Measurements from ENCODE around the gene TSPAN3.
A peak's percentile ranks its signal among the peaks of the same experiment; 100 is the strongest.

The TSPAN3 gene

DNA sequence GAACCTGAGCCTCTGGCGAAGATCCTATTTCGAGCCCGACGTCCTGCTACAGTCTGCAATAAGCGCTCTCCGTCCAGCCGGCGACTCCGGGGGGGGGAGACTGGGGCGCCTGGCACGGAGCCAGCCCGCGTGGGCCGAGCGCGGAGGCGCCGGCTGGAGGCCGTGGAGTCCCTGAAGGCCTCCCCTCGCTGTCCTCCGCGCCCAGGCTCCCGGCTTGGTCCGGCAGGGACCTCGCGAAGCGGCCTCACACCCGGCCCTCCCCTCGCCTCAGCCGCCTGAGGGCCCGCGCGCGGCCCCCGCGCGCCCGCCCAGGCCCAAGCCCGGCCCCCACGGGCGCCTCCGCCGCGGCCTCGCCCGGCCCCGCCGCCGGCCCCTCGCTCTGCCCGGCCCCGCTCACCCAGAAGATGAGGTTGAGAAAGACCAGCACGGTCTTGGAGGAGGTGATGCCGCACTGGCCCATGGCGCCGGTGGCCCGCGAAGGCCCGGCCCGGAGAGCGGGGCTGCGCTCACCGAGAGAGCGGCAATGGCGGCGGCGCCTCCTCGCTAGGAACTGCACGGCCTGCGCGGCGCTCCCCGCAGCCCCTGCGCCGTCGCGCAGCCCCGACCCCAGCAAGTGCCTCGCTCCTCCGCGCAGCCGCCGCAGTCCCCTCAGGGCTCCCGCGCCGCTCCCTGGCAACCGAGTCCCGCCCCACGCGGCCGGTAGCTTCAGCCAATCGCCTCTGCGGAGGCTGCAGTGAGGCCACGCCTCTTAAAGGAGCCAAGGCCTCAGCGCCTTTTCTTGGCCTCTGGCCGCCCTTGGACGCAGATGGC, at the start of gene TSPAN3:
Gene TSPAN3, minus strand, starts transcription at position 615 of the 810 bp plus-strand sequence. Its CDS starts 155 bp downstream, at position 460.
- peak; percentile 94 for DNase-seq

DNA sequence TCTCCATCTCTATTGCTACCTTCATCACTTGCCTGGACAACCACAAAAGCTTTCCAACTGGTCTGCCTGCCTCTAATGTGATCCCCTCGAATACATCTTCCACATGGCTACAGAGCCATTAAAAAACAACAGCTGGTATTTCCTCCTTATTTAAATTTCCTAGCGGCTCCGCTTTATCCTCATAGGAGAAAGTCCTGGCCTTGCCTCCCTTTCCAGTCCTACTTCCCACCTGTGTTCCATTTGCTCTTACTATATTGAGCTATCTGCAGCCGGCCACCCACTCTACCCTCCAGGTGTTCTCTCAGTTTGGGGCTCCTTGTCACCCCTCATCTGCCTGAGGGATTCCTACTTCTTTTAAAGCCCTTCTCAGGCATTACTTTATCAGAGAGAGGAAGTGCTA, 49.7 kb upstream of the TSPAN3 start:
- no peak for DNase-seq

- DNase-seq: no peak
Measured at GRCh38 chr15:77119446-77119845, 48.5 kb upstream of the TSPAN3 start.

DNA sequence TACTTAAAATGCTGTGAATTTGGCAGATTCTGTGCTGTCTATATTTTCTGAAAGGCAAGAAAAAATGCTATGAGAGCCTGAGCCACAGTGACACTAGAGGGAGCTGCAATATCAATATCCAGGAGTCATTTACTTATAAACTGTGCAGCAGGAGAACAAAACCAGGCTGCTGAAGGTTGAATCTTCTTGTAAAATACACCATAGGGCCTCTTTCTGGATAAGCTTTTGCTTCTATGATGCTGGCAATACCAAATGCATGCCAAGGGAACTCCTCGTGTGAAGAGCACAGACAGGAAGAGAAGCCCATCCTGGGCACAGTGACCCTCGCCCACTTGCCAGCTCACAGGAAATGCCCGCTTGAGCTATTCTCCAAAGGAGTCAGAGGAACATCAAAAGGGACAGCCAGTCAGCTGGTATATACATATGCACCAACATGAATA, 48.0 kb upstream of the TSPAN3 start:
- DNase-seq: no peak

DNA sequence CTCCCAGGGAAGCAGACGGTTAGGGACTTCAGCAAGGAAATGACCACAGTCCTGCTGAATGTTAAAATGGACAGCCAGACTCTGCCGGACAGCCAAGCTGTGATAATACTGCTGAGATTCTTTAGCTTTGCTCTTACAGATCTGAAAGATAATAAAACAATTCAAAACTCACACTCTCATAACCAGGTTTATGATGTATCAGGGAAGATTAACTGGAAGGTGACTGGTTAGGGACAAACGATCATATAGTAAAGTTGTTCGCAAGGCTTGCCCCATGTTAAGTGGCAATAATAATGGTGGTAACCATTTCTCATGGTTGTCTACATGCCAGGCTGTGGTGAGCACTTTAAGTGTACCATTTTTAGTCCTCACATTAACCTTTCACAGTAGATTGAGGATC, 44.3 kb upstream of the TSPAN3 start:
- DNase-seq: no peak

GRCh38 chr15:77112838-77113504, 42.1 kb upstream of the TSPAN3 start:
- no peak for DNase-seq

DNA sequence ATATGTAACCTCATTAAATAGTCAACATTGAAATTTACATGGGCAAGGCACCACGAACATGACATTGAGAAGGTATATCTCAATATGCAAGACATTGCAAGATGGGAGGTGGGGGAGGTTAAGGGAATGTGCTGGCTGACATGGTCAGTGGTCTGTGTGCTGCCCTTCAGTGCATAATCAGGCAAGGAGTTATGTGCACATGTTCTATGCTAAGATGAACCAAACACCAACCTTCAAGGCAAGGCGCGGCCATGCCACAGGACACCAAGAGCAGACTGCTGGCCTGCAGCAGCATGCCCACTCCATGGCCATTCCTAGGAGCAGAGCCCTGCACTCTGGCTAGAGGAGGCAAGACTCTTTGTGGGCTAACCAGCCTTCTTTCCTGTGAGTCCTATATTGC, 40.9 kb upstream of the TSPAN3 start:
- DNase-seq: no peak

- peak; percentile 32 for DNase-seq
Measured at GRCh38 chr15:77107531-77108355, 36.8 kb upstream of the TSPAN3 start.

DNA sequence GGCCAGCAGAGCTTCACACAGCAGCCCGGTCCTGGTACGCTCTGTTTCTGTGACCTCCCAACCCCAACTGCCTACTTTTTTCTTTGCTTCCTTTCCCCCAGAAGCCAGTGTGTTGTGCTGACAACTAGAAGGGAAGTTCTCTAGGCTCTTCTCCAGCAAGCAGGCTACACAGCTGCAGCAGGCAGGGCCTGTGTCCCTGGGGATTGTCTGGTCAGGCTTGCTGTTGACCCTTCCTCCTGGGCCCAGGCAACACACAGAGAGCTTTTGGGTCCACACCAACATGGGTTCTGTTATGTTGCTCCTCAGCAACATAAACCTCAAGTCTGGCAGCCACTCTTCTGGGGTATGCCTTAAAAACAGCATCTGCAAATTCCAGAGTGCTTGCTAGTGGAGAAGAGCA, 36.2 kb upstream of the TSPAN3 start:
- DNase-seq: no peak

DNA sequence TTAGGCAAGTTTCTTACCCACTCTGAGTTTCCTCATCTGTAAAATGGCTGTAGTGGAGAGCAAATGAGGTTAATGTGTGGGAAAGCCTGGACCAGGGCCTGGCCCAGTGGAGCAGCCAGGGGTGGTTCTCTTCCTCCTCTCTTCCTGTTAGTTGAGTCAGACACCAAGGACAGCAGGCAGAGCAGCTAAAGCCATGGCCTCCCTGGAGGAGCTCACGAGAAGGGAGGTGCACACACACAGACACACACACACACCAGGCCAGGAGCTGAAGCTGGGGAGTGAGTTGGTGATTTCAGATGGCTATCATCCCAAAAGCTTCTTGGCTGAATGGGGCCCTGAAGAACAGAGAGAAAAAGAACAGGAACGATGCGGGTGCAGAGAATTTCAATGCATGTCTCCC, 33.2 kb upstream of the TSPAN3 start:
- no peak for DNase-seq

GRCh38 chr15:77099741-77100463, 29.0 kb upstream of the TSPAN3 start:
- no peak for DNase-seq

GRCh38 chr15:77098572-77098971, 27.7 kb upstream of the TSPAN3 start:
- DNase-seq: no peak

DNA sequence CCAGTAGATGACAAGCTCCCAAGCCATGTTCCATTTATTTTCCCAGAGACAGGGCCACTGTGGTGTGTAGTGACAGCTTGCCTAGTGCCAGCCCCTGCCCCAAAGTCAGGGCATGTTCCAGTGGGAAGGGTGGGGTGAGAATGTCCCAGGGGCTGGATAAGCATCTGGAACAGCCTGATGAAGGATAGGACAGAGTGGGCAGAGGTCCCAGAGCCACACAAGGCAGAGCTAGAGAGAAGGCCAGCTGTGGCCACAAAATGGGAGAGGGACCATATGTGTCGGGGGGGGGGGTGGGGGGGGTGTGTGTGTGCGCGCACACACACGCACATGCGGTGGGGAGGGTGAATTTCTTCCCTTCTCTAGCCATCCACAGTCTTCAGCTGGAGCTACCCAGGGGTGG, 27.0 kb upstream of the TSPAN3 start:
- no peak for DNase-seq

DNA sequence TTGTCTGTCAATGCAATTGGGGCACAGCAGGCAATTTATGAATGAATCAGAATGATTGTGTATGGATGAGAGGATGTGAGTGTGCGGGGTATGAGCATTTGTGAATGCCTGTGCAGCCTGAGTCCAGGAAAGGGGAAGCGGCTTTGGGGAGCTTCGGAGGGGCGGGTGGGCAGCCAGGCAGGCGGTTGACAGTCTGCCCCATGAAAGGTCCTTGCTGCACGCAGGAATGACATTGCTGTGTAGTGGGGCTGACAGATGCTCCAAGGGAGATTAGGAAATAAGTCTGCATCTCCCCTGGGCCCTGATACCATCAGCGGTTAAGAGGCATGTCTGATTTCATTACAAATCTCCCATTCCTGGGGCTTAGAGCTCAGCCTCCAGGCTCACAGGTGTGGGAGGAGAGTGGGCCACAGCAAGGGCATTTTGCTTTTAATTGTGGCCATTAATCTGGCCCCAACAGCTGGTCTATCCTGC, 26.4 kb upstream of the TSPAN3 start:
- DNase-seq: no peak

DNA sequence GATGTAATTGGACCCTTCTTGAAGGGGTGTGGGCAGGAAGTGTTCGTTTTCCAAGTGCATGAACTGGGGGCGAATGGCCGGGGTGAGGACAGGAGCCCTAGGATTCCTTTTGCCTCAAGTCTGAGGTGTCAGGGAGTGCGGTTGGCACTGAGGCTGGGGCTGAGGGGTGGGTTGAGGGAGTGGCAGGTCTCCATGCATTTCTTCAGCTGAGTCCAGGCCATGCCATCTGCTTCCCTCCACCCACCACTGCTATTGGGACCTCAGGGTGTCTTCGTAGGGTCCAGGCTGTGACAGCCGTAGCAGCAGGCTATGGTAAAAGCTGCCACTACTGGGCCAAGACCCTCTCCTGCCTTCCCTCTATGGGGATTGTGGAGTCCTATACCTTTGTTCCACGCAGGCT, 25.6 kb upstream of the TSPAN3 start:
- DNase-seq: no peak

DNA sequence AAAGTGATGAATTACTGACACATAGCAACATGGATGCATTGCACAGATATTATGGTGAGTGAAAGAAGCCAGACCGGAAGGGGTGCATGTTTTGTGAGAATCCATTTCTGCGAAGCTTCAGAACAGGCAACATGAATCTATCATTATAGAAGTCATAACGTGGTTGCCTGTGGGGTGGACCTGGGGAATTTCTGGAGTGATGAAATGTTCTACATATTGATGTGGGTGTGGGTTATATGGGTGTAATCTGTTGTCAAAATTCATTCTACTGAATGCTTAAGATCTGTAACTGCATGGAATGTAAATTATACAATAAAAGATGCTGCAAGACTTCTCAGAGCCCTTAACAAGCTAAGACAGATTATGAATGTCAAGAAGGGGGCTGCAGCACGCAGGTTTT, 25.2 kb upstream of the TSPAN3 start:
- no peak for DNase-seq

GRCh38 chr15:77094397-77095030, 23.6 kb upstream of the TSPAN3 start:
- DNase-seq: no peak

- DNase-seq: no peak
Measured at GRCh38 chr15:77093436-77093835, 22.5 kb upstream of the TSPAN3 start.

GRCh38 chr15:77091097-77091496, 20.2 kb upstream of the TSPAN3 start:
- no peak for DNase-seq

DNA sequence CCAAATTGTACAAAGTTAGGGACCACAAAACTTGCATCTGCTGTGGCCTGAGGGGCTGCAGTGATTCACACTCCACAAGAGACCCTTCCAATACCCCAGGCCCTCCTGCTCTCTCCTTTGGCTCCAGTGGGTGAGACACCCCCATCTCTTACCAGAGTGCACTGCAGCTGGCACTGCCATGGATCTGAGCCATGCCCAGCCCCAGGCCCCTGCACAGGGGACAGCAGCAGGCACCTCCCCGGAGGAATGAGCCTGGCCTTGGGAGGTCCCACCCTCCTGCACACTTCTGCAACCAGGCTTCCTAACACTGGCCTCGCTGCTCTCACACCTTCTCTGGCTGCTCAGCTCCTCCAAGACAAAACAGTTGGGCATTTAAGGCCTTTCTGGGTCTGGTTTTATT, 16.3 kb upstream of the TSPAN3 start:
- DNase-seq: no peak

DNA sequence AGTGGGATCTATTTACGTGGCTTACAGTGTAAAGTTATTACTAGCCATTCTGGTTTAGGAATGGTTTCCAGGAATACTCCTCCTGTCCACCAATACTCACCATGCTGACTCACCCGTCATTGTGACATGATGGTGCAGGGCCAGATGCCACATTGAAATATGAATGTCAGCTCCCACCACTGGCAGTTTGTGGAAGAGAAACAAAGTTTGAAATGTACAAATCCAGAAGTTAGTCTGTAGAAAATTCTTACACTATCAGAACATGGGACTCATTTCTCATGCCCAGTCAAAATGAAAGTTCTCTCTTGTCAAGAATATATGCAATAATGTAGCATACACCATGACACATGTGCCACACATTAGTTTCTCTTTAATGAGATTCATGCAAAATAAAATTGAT, 14.4 kb upstream of the TSPAN3 start:
- DNase-seq: no peak

- DNase-seq: no peak
Measured at GRCh38 chr15:77084436-77084835, 13.5 kb upstream of the TSPAN3 start.
